IMR-90 (cell line): ENCODE measurements around the gene SCYL3. TPM values are rescaled to one million over a fixed set of nuclear protein-coding genes. Genes with fewer than 3 reads are reported as not detected.

Experiments used
- ATAC-seq: fragments of 200-7000 bp; cut with Tn5 transposase; 2 replicates; pipeline ENCODE4 v1.9.1; 2020; ENCODE audit warnings: low read depth, mild to moderate bottlenecking, moderate library complexity
- BruUV-seq: library from RNA; stranded (reverse); fragments of 400-500 nt; replicated peaks from 2 replicates; lab custom pipeline; 2021; lab: Mats Ljungman, UMichigan
- CTCF ChIA-PET: fragments of 300-600 bp; formaldehyde crosslinking; extraction: SDS; loops from one replicate; lab custom pipeline; 2021; ENCODE audit warnings: antibody characterized with exemption; lab: Yijun Ruan, JAX
- POLR2A ChIA-PET: fragments of 300-600 bp; sonication (Branson Sonifier 250); formaldehyde crosslinking; loops from one replicate; lab custom pipeline; 2022; ENCODE audit warnings: antibody characterized with exemption; ENCODE audit not compliant: unreplicated experiment; lab: Charles Lee
- DNase-seq: peaks from one replicate; pipeline ENCODE4 v3.0.0; 2013
- H2AFZ ChIP-seq: replicated peaks from 2 replicates; pipeline ENCODE3; 2013; ENCODE audit warnings: low read length, mild to moderate bottlenecking; ENCODE audit not compliant: poor library complexity
- H2AK5ac ChIP-seq: 2 replicates; pipeline ENCODE4 v1.6.1; 2013; ENCODE audit warnings: low read depth, low read length, inconsistent platforms
- H2AK9ac ChIP-seq: replicated peaks from 2 replicates; pipeline ENCODE3; 2013; ENCODE audit warnings: mild to moderate bottlenecking, low read depth, low read length, moderate library complexity; ENCODE audit not compliant: poor library complexity
- H2BK120ac ChIP-seq: 2 replicates; pipeline ENCODE4 v1.6.1; 2013; ENCODE audit warnings: low read depth, low read length, inconsistent platforms
- H2BK15ac ChIP-seq: 3 replicates; pipeline ENCODE4 v1.6.1; 2013; ENCODE audit warnings: low read depth, low read length, inconsistent platforms
- H2BK20ac ChIP-seq: 2 replicates; pipeline ENCODE4 v1.6.1; 2013; ENCODE audit warnings: low read depth, mild to moderate bottlenecking, inconsistent platforms, low read length, moderate library complexity
- H2BK5ac ChIP-seq: 2 replicates; pipeline ENCODE4 v1.6.1; 2013; ENCODE audit warnings: mild to moderate bottlenecking, low read depth, low read length, inconsistent platforms; ENCODE audit not compliant: poor library complexity, severe bottlenecking
- H3K14ac ChIP-seq: replicated peaks from 2 replicates; pipeline ENCODE4 v1.6.1; 2013; ENCODE audit warnings: low read depth, low read length, inconsistent platforms
- H3K18ac ChIP-seq: 2 replicates; pipeline ENCODE4 v1.6.1; 2013; ENCODE audit warnings: low read depth, low read length, control low read depth
- H3K23ac ChIP-seq: 2 replicates; pipeline ENCODE4 v1.6.1; 2013; ENCODE audit warnings: low read depth, low read length, inconsistent platforms
- H3K27ac ChIP-seq: 2 replicates; pipeline ENCODE4 v1.5.1; 2013; ENCODE audit warnings: mild to moderate bottlenecking, control low read depth, low read length; ENCODE audit not compliant: insufficient read depth
- H3K27me3 ChIP-seq: 2 replicates; pipeline ENCODE4 v1.6.1; 2013; ENCODE audit warnings: low read length; ENCODE audit not compliant: control insufficient read depth, insufficient read depth
- H3K36me3 ChIP-seq: 2 replicates; pipeline ENCODE4 v1.6.1; 2013; ENCODE audit warnings: low read length, mixed read lengths; ENCODE audit not compliant: control insufficient read depth, insufficient read depth
- H3K4ac ChIP-seq: 2 replicates; pipeline ENCODE4 v1.6.1; 2013; ENCODE audit warnings: low read depth, low read length, inconsistent platforms
- H3K4me1 ChIP-seq: 2 replicates; pipeline ENCODE4 v1.6.1; 2013; ENCODE audit warnings: low read length, mixed read lengths; ENCODE audit not compliant: control insufficient read depth, insufficient read depth
- H3K4me2 ChIP-seq: 2 replicates; pipeline ENCODE4 v1.6.1; 2013; ENCODE audit warnings: low read depth, mild to moderate bottlenecking, control low read depth, low read length, moderate library complexity
- H3K4me3 ChIP-seq: 2 replicates; pipeline ENCODE4 v1.5.1; 2013; ENCODE audit warnings: low read depth, mild to moderate bottlenecking, control low read depth, low read length, moderate library complexity; ENCODE audit not compliant: insufficient read depth
- H3K56ac ChIP-seq: 2 replicates; pipeline ENCODE4 v1.6.1; 2013; ENCODE audit warnings: low read length, inconsistent platforms; ENCODE audit not compliant: insufficient read depth; ENCODE audit errors: extremely low read depth
- H3K79me1 ChIP-seq, 2 experiments: 2 replicates each; pipeline ENCODE4 v1.6.1; 2013; ENCODE audit warnings: low read length in 2 of 2, inconsistent platforms in 1 of 2, low read depth in 1 of 2
- H3K9ac ChIP-seq: 2 replicates; pipeline ENCODE4 v1.6.1; 2013; ENCODE audit warnings: low read depth, low read length, control low read depth
- H3K9me1 ChIP-seq: 2 replicates; pipeline ENCODE4 v1.6.1; 2013; ENCODE audit warnings: low read length, inconsistent platforms; ENCODE audit not compliant: insufficient read depth
- H3K9me3 ChIP-seq: 2 replicates; pipeline ENCODE4 v1.6.1; 2013; ENCODE audit warnings: low read length; ENCODE audit not compliant: control insufficient read depth, insufficient read depth
- H4K20me1 ChIP-seq: 2 replicates; pipeline ENCODE4 v1.6.1; 2013; ENCODE audit warnings: low read length, inconsistent platforms; ENCODE audit not compliant: insufficient read depth
- H4K5ac ChIP-seq: 2 replicates; pipeline ENCODE4 v1.6.1; 2013; ENCODE audit warnings: mild to moderate bottlenecking, low read depth, low read length, control low read depth
- H4K8ac ChIP-seq, 2 experiments: 2 replicates each; pipeline ENCODE4 v1.6.1; 2013; ENCODE audit warnings: low read depth in 2 of 2, low read length in 2 of 2, control low read depth in 1 of 2, inconsistent platforms in 1 of 2
- H4K91ac ChIP-seq: 2 replicates; pipeline ENCODE4 v1.6.1; 2013; ENCODE audit warnings: low read depth, low read length, inconsistent platforms; ENCODE audit not compliant: insufficient read depth
- BHLHE40 ChIP-seq: fragments of 150-350 bp; IDR thresholded peaks from 2 replicates; pipeline ENCODE4 v1.6.1; 2016; ENCODE audit warnings: mild to moderate bottlenecking, low read depth, low read length
- CEBPB ChIP-seq: IDR thresholded peaks from 2 replicates; pipeline ENCODE4 v1.6.1; 2012; ENCODE audit warnings: low read depth, low read length, improper control_type of control experiment
- CHD1 ChIP-seq: IDR thresholded peaks from 2 replicates; pipeline ENCODE4 v1.6.1; 2012; ENCODE audit warnings: low read depth, low read length, improper control_type of control experiment
- ELK1 ChIP-seq: fragments of 150-350 bp; IDR thresholded peaks from 2 replicates; pipeline ENCODE4 v1.6.1; 2016; ENCODE audit warnings: low read depth, mild to moderate bottlenecking, low read length, moderate library complexity, borderline replicate concordance
- MAFK ChIP-seq: IDR thresholded peaks from 2 replicates; pipeline ENCODE4 v1.6.1; 2012; ENCODE audit warnings: low read depth, low read length, improper control_type of control experiment
- MAZ ChIP-seq: IDR thresholded peaks from 2 replicates; pipeline ENCODE4 v1.6.1; 2012; ENCODE audit warnings: low read depth, mild to moderate bottlenecking, low read length, improper control_type of control experiment, moderate library complexity, borderline replicate concordance
- MXI1 ChIP-seq: IDR thresholded peaks from 2 replicates; pipeline ENCODE4 v1.6.1; 2012; ENCODE audit warnings: low read depth, mild to moderate bottlenecking, low read length, moderate library complexity, borderline replicate concordance
- NFE2L2 ChIP-seq: fragments of 150-350 bp; IDR thresholded peaks from 2 replicates; pipeline ENCODE4 v1.6.1; 2016; ENCODE audit warnings: low read depth, mild to moderate bottlenecking, low read length
- RAD21 ChIP-seq: IDR thresholded peaks from 2 replicates; pipeline ENCODE4 v1.6.1; 2012; ENCODE audit warnings: low read length, improper control_type of control experiment
- RCOR1 ChIP-seq: IDR thresholded peaks from 2 replicates; pipeline ENCODE4 v1.6.1; 2012; ENCODE audit warnings: mild to moderate bottlenecking, low read length, improper control_type of control experiment; ENCODE audit not compliant: insufficient replicate concordance
- RFX5 ChIP-seq: IDR thresholded peaks from 2 replicates; pipeline ENCODE4 v1.8.0; 2012; ENCODE audit warnings: low read depth, mild to moderate bottlenecking, low read length, moderate library complexity
- SMC3 ChIP-seq: fragments of 150-350 bp; IDR thresholded peaks from 2 replicates; pipeline ENCODE4 v1.6.1; 2016; ENCODE audit warnings: low read depth, mild to moderate bottlenecking, antibody characterized with exemption, low read length, moderate library complexity
- USF2 ChIP-seq: fragments of 150-350 bp; IDR thresholded peaks from 2 replicates; pipeline ENCODE4 v1.6.1; 2017; ENCODE audit warnings: mild to moderate bottlenecking, antibody characterized with exemption, low read length, low read depth
- WGBS, 2 experiments: methylation state at CpG; one replicate each; pipeline versions ENCODE4 v1.1.5 to v1.1.7; 2013; ENCODE audit warnings: missing lambda C conversion rate in 2 of 2; ENCODE audit not compliant: insufficient read length in 1 of 2; ENCODE audit errors: extremely low coverage in 2 of 2; 5-methylcytosine and 5-hydroxymethylcytosine counted together
- dilution Hi-C: fragments of 300-500 bp; cut with HindIII; formaldehyde crosslinking; loops from one replicate; pipeline ENCODE4 v1.14.3; 2018; ENCODE audit warnings: low sequenced_read_pairs; ENCODE audit not compliant: unreplicated experiment
- in situ Hi-C: fragments of 300-500 bp; cut with MboI; formaldehyde crosslinking; loops from 3 replicates; pipeline ENCODE4 v1.14.3; 2019; ENCODE audit warnings: low sequenced_read_pairs, inconsistent platforms, mixed read lengths
- intact Hi-C: fragments of 100-400 bp; cut with micrococcal nuclease; formaldehyde crosslinking; loops from 2 replicates; pipeline ENCODE4 v1.10.0; 2022
- polyA plus RNA-seq, 3 experiments: library from polyadenylated mRNA; depleted of rRNA; stranded (reverse); fragments of >200 nt; gene quantifications; 2 replicates each; pipeline ENCODE4 v1.2.3, GENCODE V29; 2012; ENCODE audit warnings: low replicate concordance in 1 of 3
- total RNA-seq: library from RNA; depleted of rRNA; stranded (reverse); fragments of >200 nt; gene quantifications from 2 replicates; pipeline ENCODE4 v1.2.3, GENCODE V29; 2012
- TF ChIP-seq, protein P1 (sequence below): conservative IDR thresholded peaks from 2 replicates; pipeline ENCODE4 v1.5.1; 2012; ENCODE audit warnings: mild to moderate bottlenecking, low read depth, low read length, improper control_type of control experiment

The SCYL3 gene
- total and polyA plus RNA-seq, 2 of the 4 experiments (the other 2 are of a cell fraction), result 3.9 to 8.4 TPM

- Histone ChIP-seq H2BK5ac (no peak overlapping the region), H3K27me3 (no peaks in the 10 kb centered on the region), H3K4me3 (no peak overlapping the region), H3K9me3 (no peaks in the 10 kb centered on the region), H2BK120ac (no peak overlapping the region), H3K79me1 (peaks cover 13 to 17% of the 10 kb centered on the region in 2 experiments; a peak in 3 of 4 replicates), H3K36me3 (peaks cover 14% of the 10 kb centered on the region; the same call in 1 of the 2 replicates), H3K27ac (no peak overlapping the region), H3K14ac (no peak overlapping the region), H3K23ac (no peak overlapping the region), H3K56ac (no peak overlapping the region), H3K4ac (no peak overlapping the region), H2AFZ (no peak overlapping the region), H4K91ac (no peak overlapping the region), H4K8ac (no peak overlapping the region), H3K18ac (no peak overlapping the region; the same call in 1 of the 2 replicates), H3K9me1 (no peaks in the 10 kb centered on the region; the same call in 1 of the 2 replicates), H4K5ac (no peak overlapping the region), H2BK20ac (no peak overlapping the region), H3K4me2 (no peak overlapping the region), H3K9ac (no peak overlapping the region), H4K20me1 (no peaks in the 10 kb centered on the region; the same call in 1 of the 2 replicates), H2BK15ac (no peak overlapping the region), H3K4me1 (peaks cover 10% of the 10 kb centered on the region; the same call in 1 of the 2 replicates), H2AK5ac (no peak overlapping the region), H2AK9ac (no peak overlapping the region)
- in situ Hi-C loops (no loop called here), dilution Hi-C loops (no loop called here), intact Hi-C loops (no loop called here)
- DNase-seq, result no peak
- ATAC-seq, result no peak; the same call in 1 of the 2 replicates
- POLR2A ChIA-PET, result no interaction called here
- no CpG with 5 or more reads among the region's 4 CpGs for WGBS, 2 experiments
- CTCF ChIA-PET, result interaction anchor here (0.6 to 0.7 kb wide), 2 partner anchors 13 to 288 kb away, joined by 3 read pairs; no protein-coding TSS in a partner anchor
- no TSS peak for BruUV-seq
- TF ChIP-seq, protein P1, sequence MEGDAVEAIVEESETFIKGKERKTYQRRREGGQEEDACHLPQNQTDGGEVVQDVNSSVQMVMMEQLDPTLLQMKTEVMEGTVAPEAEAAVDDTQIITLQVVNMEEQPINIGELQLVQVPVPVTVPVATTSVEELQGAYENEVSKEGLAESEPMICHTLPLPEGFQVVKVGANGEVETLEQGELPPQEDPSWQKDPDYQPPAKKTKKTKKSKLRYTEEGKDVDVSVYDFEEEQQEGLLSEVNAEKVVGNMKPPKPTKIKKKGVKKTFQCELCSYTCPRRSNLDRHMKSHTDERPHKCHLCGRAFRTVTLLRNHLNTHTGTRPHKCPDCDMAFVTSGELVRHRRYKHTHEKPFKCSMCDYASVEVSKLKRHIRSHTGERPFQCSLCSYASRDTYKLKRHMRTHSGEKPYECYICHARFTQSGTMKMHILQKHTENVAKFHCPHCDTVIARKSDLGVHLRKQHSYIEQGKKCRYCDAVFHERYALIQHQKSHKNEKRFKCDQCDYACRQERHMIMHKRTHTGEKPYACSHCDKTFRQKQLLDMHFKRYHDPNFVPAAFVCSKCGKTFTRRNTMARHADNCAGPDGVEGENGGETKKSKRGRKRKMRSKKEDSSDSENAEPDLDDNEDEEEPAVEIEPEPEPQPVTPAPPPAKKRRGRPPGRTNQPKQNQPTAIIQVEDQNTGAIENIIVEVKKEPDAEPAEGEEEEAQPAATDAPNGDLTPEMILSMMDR, result no peak
- no peak for TF ChIP-seq USF2
- no peak for TF ChIP-seq MAFK
- TF ChIP-seq BHLHE40, result no peak
- TF ChIP-seq MAZ, result no peak
- TF ChIP-seq MXI1, result no peak
- no peak for TF ChIP-seq RFX5
- no peak for TF ChIP-seq RCOR1
- TF ChIP-seq ELK1, result no peak
- no peak for TF ChIP-seq RAD21
- TF ChIP-seq SMC3, result no peak
- no peak for TF ChIP-seq CHD1
- TF ChIP-seq CEBPB, result no peak
- no peak for TF ChIP-seq NFE2L2
Measured at GRCh38 chr1:169879034-169879840, 14.5 kb downstream of the SCYL3 start.
